H1 (cell line): Measurements from ENCODE around the gene GALNT5. TPM values are rescaled to one million over a fixed set of nuclear protein-coding genes. Genes with fewer than 3 reads are reported as not detected.

Experiments used
- CTCF ChIA-PET: fragments of 300-600 bp; sonication (Branson Sonifier 250); formaldehyde crosslinking; loops from one replicate; lab custom pipeline; 2021; ENCODE audit not compliant: partially characterized antibody; lab: Charles Lee
- POLR2A ChIA-PET: fragments of 300-600 bp; sonication (Branson Sonifier 250); formaldehyde crosslinking; loops from one replicate; lab custom pipeline; 2021; ENCODE audit warnings: inconsistent platforms; ENCODE audit not compliant: partially characterized antibody; lab: Charles Lee
- DNase-seq, 2 experiments: peaks; one replicate each; pipeline versions ENCODE4 v3.0.0 to v3.0.0-alpha.2; 2010 to 2022; ENCODE audit warnings: low spot score in 2 of 2, low read depth in 1 of 2, mixed read lengths in 1 of 2
- FAIRE-seq: peaks from 2 replicates; lab custom pipeline; 2011; peaks lifted over from hg19 to GRCh38; lab: Jason Lieb, UNC
- H2AFZ ChIP-seq: 2 replicates; pipeline ENCODE4 v1.8.1; 2012; ENCODE audit warnings: low read length, inconsistent platforms
- H2AK5ac ChIP-seq: 2 replicates; pipeline ENCODE4 v1.6.1; 2013; ENCODE audit warnings: low read depth, low read length
- H2BK120ac ChIP-seq: replicated peaks from 2 replicates; pipeline ENCODE3; 2013; ENCODE audit warnings: low read depth, low read length, inconsistent platforms
- H2BK12ac ChIP-seq: 2 replicates; pipeline ENCODE4 v1.6.1; 2013; ENCODE audit warnings: low read depth, low read length
- H2BK15ac ChIP-seq: 2 replicates; pipeline ENCODE4 v1.6.1; 2013; ENCODE audit warnings: low read length
- H2BK20ac ChIP-seq: 2 replicates; pipeline ENCODE4 v1.6.1; 2013; ENCODE audit warnings: low read length
- H2BK5ac ChIP-seq: 2 replicates; pipeline ENCODE4 v1.6.1; 2013; ENCODE audit warnings: low read depth, low read length
- H3K14ac ChIP-seq: 2 replicates; pipeline ENCODE4 v1.6.1; 2013; ENCODE audit warnings: inconsistent platforms; ENCODE audit not compliant: insufficient read length
- H3K18ac ChIP-seq: 2 replicates; pipeline ENCODE4 v1.6.1; 2013; ENCODE audit warnings: low read length; ENCODE audit errors: extremely low read depth
- H3K23ac ChIP-seq: 2 replicates; pipeline ENCODE4 v1.6.1; 2013; ENCODE audit warnings: inconsistent platforms; ENCODE audit not compliant: insufficient read length
- H3K23me2 ChIP-seq: 2 replicates; pipeline ENCODE4 v1.6.1; 2013; ENCODE audit warnings: low read depth, low read length
- H3K27ac ChIP-seq: 2 replicates; pipeline ENCODE4 v1.6.1; 2011; ENCODE audit warnings: low read depth, low read length, inconsistent platforms
- H3K27me3 ChIP-seq, 4 experiments: replicated peaks in 1 of 4; 1 replicate in 1 of 4; 2 replicates in 3 of 4; pipeline versions ENCODE4 v1.6.1 to v1.8.1; 2011 to 2013; ENCODE audit warnings: low read length in 3 of 4, mild to moderate bottlenecking in 3 of 4, inconsistent platforms in 2 of 4, mixed read lengths in 2 of 4, moderate library complexity in 1 of 4; ENCODE audit not compliant: control insufficient read depth in 3 of 4, insufficient read depth in 3 of 4; ENCODE audit errors: extremely low read depth in 1 of 4
- H3K36me3 ChIP-seq, 4 experiments: 2 replicates each; pipeline versions ENCODE4 v1.6.1 to v1.8.1; 2011 to 2013; ENCODE audit warnings: mild to moderate bottlenecking in 4 of 4, low read length in 3 of 4, moderate library complexity in 2 of 4, control low read depth in 1 of 4, inconsistent platforms in 1 of 4; ENCODE audit not compliant: insufficient read depth in 4 of 4, control insufficient read depth in 2 of 4
- H3K4ac ChIP-seq: replicated peaks from 2 replicates; pipeline ENCODE3; 2013; ENCODE audit warnings: low read length, low read depth, mixed read lengths, inconsistent platforms; ENCODE audit not compliant: insufficient read length
- H3K4me1 ChIP-seq, 4 experiments: replicated peaks in 1 of 4; 1 replicate in 1 of 4; 2 replicates in 3 of 4; pipeline versions ENCODE4 v1.6.1 to v1.8.1; 2011 to 2013; ENCODE audit warnings: low read length in 3 of 4, inconsistent platforms in 2 of 4, mixed read lengths in 1 of 4; ENCODE audit not compliant: insufficient read depth in 4 of 4, control insufficient read depth in 3 of 4
- H3K4me2 ChIP-seq, 2 experiments: 2 replicates each; pipeline versions ENCODE4 v1.6.1 to v1.8.1; 2011 to 2013; ENCODE audit warnings: low read depth in 2 of 2, low read length in 2 of 2, control low read depth in 1 of 2, inconsistent platforms in 1 of 2, mild to moderate bottlenecking in 1 of 2; ENCODE audit not compliant: insufficient read depth in 1 of 2
- H3K4me3 ChIP-seq, 4 experiments: fragments of 200-600, 300-600 bp in 1 of 4; sonication (generic), shearing (Covaris generic), sonication (Bioruptor Twin) in 1 of 4; 2 replicates each; pipeline versions ENCODE4 v1.5.1 to v1.8.1; 2011 to 2016; ENCODE audit warnings: low read length in 4 of 4, low read depth in 3 of 4, control low read depth in 2 of 4, inconsistent platforms in 2 of 4, mild to moderate bottlenecking in 2 of 4, mixed read lengths in 1 of 4, moderate library complexity in 1 of 4; ENCODE audit not compliant: insufficient read depth in 2 of 4; ENCODE audit errors: extremely low read depth in 1 of 4
- H3K56ac ChIP-seq: replicated peaks from 2 replicates; pipeline ENCODE3; 2013; ENCODE audit warnings: low read depth, mild to moderate bottlenecking, mixed read lengths, low read length, inconsistent platforms; ENCODE audit not compliant: insufficient read length
- H3K79me1 ChIP-seq: 2 replicates; pipeline ENCODE4 v1.6.1; 2013; ENCODE audit warnings: low read depth, low read length, control low read depth
- H3K79me2 ChIP-seq, 2 experiments: 2 replicates each; pipeline versions ENCODE4 v1.6.1 to v1.8.1; 2012 to 2013; ENCODE audit warnings: low read length in 2 of 2, mild to moderate bottlenecking in 2 of 2, inconsistent platforms in 1 of 2; ENCODE audit not compliant: insufficient read depth in 2 of 2, control insufficient read depth in 1 of 2
- H3K9ac ChIP-seq, 4 experiments: replicated peaks in 1 of 4; 1 replicate in 1 of 4; 2 replicates in 3 of 4; pipeline versions ENCODE4 v1.6.1 to v1.8.1; 2011 to 2013; ENCODE audit warnings: low read depth in 3 of 4, low read length in 3 of 4, control low read depth in 2 of 4, mild to moderate bottlenecking in 2 of 4, moderate library complexity in 2 of 4, inconsistent platforms in 1 of 4; ENCODE audit errors: extremely low read depth in 1 of 4
- H3K9me3 ChIP-seq, 2 experiments: 2 replicates each; pipeline versions ENCODE4 v1.6.1 to v1.8.1; 2012 to 2013; ENCODE audit warnings: mild to moderate bottlenecking in 2 of 2, moderate library complexity in 2 of 2, control low read depth in 1 of 2, inconsistent platforms in 1 of 2, low read depth in 1 of 2, low read length in 1 of 2, mixed read lengths in 1 of 2; ENCODE audit not compliant: insufficient read depth in 2 of 2
- H4K20me1 ChIP-seq, 2 experiments: replicated peaks in 1 of 2; 2 replicates each; pipeline versions ENCODE3 to v1.8.1; 2011 to 2013; ENCODE audit warnings: inconsistent platforms in 2 of 2, low read length in 2 of 2, mild to moderate bottlenecking in 1 of 2; ENCODE audit not compliant: insufficient read depth in 2 of 2, control insufficient read depth in 1 of 2
- H4K5ac ChIP-seq: 2 replicates; pipeline ENCODE4 v1.6.1; 2013; ENCODE audit warnings: low read length, low read depth, mixed read lengths, inconsistent platforms; ENCODE audit not compliant: insufficient read length
- H4K8ac ChIP-seq: 2 replicates; pipeline ENCODE4 v1.8.0; 2013; ENCODE audit warnings: mild to moderate bottlenecking, moderate library complexity, low read length, inconsistent platforms; ENCODE audit not compliant: insufficient read depth; ENCODE audit errors: extremely low read depth
- H4K91ac ChIP-seq: replicated peaks from 2 replicates; pipeline ENCODE3; 2013; ENCODE audit warnings: low read length, mixed read lengths, inconsistent platforms; ENCODE audit not compliant: insufficient read length
- CBX8 ChIP-seq: fragments of 300-800, 300-1000 bp; sonication (generic); IDR thresholded peaks from 2 replicates; pipeline ENCODE4 v1.7.1; 2016; ENCODE audit warnings: low read depth, low read length, borderline replicate concordance
- CHD2 ChIP-seq: IDR thresholded peaks from 2 replicates; pipeline ENCODE4 v1.6.1; 2012; ENCODE audit warnings: low read length, improper control_type of control experiment
- EP300 ChIP-seq, 2 experiments: IDR thresholded peaks; 1 replicate in 1 of 2; 2 replicates in 1 of 2; pipeline ENCODE4 v1.6.1; 2011 to 2012; ENCODE audit warnings: low read depth in 2 of 2, low read length in 2 of 2, mild to moderate bottlenecking in 2 of 2, borderline replicate concordance in 1 of 2, inconsistent platforms in 1 of 2, moderate library complexity in 1 of 2
- FOSL1 ChIP-seq: IDR thresholded peaks from 2 replicates; pipeline ENCODE4 v1.6.1; 2011; ENCODE audit warnings: mild to moderate bottlenecking, low read depth, low read length, moderate library complexity; ENCODE audit not compliant: insufficient read depth
- HDAC2 ChIP-seq, 2 experiments: fragments of 300-600 bp in 1 of 2; sonication (generic) in 1 of 2; IDR thresholded peaks; 2 replicates each; pipeline ENCODE4 v1.6.1; 2011 to 2012; ENCODE audit warnings: low read depth in 2 of 2, low read length in 2 of 2, mild to moderate bottlenecking in 2 of 2, moderate library complexity in 2 of 2, borderline replicate concordance in 1 of 2, inconsistent platforms in 1 of 2
- HDAC6 ChIP-seq: IDR thresholded peaks from one replicate; pipeline ENCODE4 v1.7.1; 2012; ENCODE audit warnings: low read depth, mild to moderate bottlenecking, inconsistent platforms, low read length, moderate library complexity
- JUN ChIP-seq: IDR thresholded peaks from 2 replicates; pipeline ENCODE4 v1.6.1; 2011; ENCODE audit warnings: low read depth, mild to moderate bottlenecking, improper control_type of control experiment, low read length
- KDM1A ChIP-seq: fragments of 200-600, 300-600 bp; sonication (generic); IDR thresholded peaks from 2 replicates; pipeline ENCODE4 v1.7.1; 2016; ENCODE audit warnings: mild to moderate bottlenecking, low read length, borderline replicate concordance
- NRF1 ChIP-seq: IDR thresholded peaks from 2 replicates; pipeline ENCODE4 v1.6.1; 2011; ENCODE audit warnings: mild to moderate bottlenecking, low read depth, low read length, improper control_type of control experiment
- RAD21 ChIP-seq, 2 experiments: IDR thresholded peaks in 1 of 2; conservative IDR thresholded peaks in 1 of 2; 2 replicates each; pipeline ENCODE4 v1.6.1; 2011; ENCODE audit warnings: low read depth in 2 of 2, low read length in 2 of 2, improper control_type of control experiment in 1 of 2, inconsistent platforms in 1 of 2, mild to moderate bottlenecking in 1 of 2, moderate library complexity in 1 of 2
- RNF2 ChIP-seq: fragments of 200-900, 300-1000 bp; sonication (generic); IDR thresholded peaks from 2 replicates; pipeline ENCODE4 v1.7.1; 2016; ENCODE audit warnings: borderline replicate concordance, low read depth, mild to moderate bottlenecking, antibody characterized with exemption, low read length; ENCODE audit not compliant: poor library complexity, severe bottlenecking; ENCODE audit errors: missing control alignments
- SAP30 ChIP-seq: fragments of 300-600 bp; sonication (generic); IDR thresholded peaks from 2 replicates; pipeline ENCODE4 v1.7.1; 2012; ENCODE audit warnings: low read length, moderate library complexity, mild to moderate bottlenecking, inconsistent platforms; ENCODE audit not compliant: insufficient read depth, insufficient replicate concordance
- SIRT6 ChIP-seq: IDR thresholded peaks from one replicate; pipeline ENCODE4 v1.7.1; 2012; ENCODE audit warnings: low read length, inconsistent platforms
- WGBS, 2 experiments: shearing (Covaris generic) in 1 of 2; methylation state at CpG; one replicate each; pipeline versions ENCODE4 v1.1.6 to v1.1.7; 2013 to 2015; ENCODE audit warnings: low lambda C conversion rate in 2 of 2, mixed read lengths in 2 of 2, inconsistent platforms in 1 of 2, low coverage in 1 of 2, missing lambda C conversion rate in 1 of 2; ENCODE audit not compliant: insufficient replicate concordance in 2 of 2, insufficient coverage in 1 of 2, insufficient read length in 1 of 2; ENCODE audit errors: extremely low coverage in 1 of 2, missing lambda C conversion rate in 1 of 2; 5-methylcytosine and 5-hydroxymethylcytosine counted together
- polyA plus RNA-seq, 7 experiments: library from polyadenylated mRNA; depleted of rRNA in 3 of 7; stranded (reverse) in 5 of 7; unstranded in 2 of 7; fragments of >200 nt in 5 of 7; fragments of 200-250 nt in 2 of 7; gene quantifications; 1 replicate in 5 of 7; 2 replicates in 1 of 7; 4 replicates in 1 of 7; pipeline versions ENCODE4 v1.2.1 to v1.2.3, GENCODE V29; 2011 to 2013; ENCODE audit warnings: missing spikeins in 2 of 7, mixed read lengths in 2 of 7
- total RNA-seq: library from RNA; stranded (reverse); fragmentation: NEBNext Ultra II Directional; extraction: Animal tissue kit (Norgen Biotek cat#: 25700); gene quantifications from 2 replicates; pipeline ENCODE4 v1.2.1, GENCODE V29; 2021

The GALNT5 gene
- total and polyA plus RNA-seq, 2 of the 8 experiments (the other 6 are each of a cell fraction or from before 2014, with no cell fraction given) = 0.02 to 0.06 TPM

DNA sequence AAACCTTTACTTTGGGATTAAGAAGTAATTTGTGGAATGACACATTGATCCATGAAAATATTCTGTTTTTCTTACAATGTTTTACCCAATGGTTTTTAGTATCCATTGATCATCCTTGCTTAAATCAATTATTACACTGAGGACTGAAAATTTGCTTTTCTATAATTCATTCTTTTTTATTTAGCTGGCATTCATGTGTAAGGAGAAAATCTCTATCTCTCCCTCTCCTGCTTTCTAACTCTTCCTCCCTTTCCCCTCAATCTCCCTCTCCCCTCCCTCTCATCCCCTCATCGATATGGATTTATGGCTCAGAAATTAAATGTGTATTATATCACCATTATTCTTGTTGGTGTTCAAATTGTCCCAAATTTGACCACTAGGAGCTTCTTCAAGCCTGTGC is 29.7 kb downstream of the GALNT5 start:
- Histone ChIP-seq H3K4me3 (no peak overlapping the region), H4K91ac (no peak overlapping the region), H3K79me2 (no peaks in the 10 kb centered on the region), H3K27me3 (no peaks in the 10 kb centered on the region), H3K23ac (no peak overlapping the region), H3K18ac (no peak overlapping the region), H3K79me1 (no peaks in the 10 kb centered on the region), H4K5ac (no peak overlapping the region), H2BK120ac (no peak overlapping the region), H3K4me2 (no peak overlapping the region), H2AFZ (no peak overlapping the region), H3K36me3 (no peaks in the 10 kb centered on the region), H2BK12ac (no peak overlapping the region), H2BK5ac (no peak overlapping the region), H4K8ac (no peak overlapping the region), H3K4ac (no peak overlapping the region), H3K9ac (no peak overlapping the region), H2AK5ac (no peak overlapping the region), H2BK15ac (no peak overlapping the region), H3K27ac (no peak overlapping the region), H4K20me1 (no peaks in the 10 kb centered on the region), H3K56ac (no peak overlapping the region), H3K9me3 (no peaks in the 10 kb centered on the region), H3K4me1 (no peaks in the 10 kb centered on the region), H3K14ac (no peak overlapping the region), H2BK20ac (no peak overlapping the region), H3K23me2 (no peaks in the 10 kb centered on the region)
- DNase-seq (no peak), FAIRE-seq (no peak)
- ChIA-PET POLR2A (no interaction called here), CTCF (interaction anchor here (1.4 to 3.0 kb wide), 3 partner anchors 15 to 49 kb away, joined by 3 to 18 read pairs (median 4); no protein-coding TSS in a partner anchor)
- 92 to 100% methylated on average over 1 of the region's 1 CpG for WGBS, 2 experiments
- TF ChIP-seq HDAC6 (no peak), HDAC2 (IDR thresholded peaks at IDR 0.05; ENCODE audit: borderline replicate concordance in 1 of 2, low read depth in 2 of 2, low read length in 2 of 2) (no peak), CHD2 (no peak), FOSL1 (no peak), KDM1A (no peak), RAD21 (IDR thresholded peaks at IDR 0.05 in 1 of 2, conservative IDR thresholded peaks at IDR 0.05 in 1 of 2; ENCODE audit: low read depth in 2 of 2, low read length in 2 of 2) (no peak), NRF1 (no peak), EP300 (IDR thresholded peaks at IDR 0.05; ENCODE audit: borderline replicate concordance in 1 of 2, low read depth in 2 of 2, low read length in 2 of 2) (no peak), RNF2 (no peak), JUN (no peak), SIRT6 (no peak), SAP30 (no peak), CBX8 (no peak)
